ENCODE measurements around the gene TLE4.

GRCh38 chr9:79657891-79658290 lies 86.1 kb downstream of the TLE4 start:
- TF ChIP-seq, protein P1, sequence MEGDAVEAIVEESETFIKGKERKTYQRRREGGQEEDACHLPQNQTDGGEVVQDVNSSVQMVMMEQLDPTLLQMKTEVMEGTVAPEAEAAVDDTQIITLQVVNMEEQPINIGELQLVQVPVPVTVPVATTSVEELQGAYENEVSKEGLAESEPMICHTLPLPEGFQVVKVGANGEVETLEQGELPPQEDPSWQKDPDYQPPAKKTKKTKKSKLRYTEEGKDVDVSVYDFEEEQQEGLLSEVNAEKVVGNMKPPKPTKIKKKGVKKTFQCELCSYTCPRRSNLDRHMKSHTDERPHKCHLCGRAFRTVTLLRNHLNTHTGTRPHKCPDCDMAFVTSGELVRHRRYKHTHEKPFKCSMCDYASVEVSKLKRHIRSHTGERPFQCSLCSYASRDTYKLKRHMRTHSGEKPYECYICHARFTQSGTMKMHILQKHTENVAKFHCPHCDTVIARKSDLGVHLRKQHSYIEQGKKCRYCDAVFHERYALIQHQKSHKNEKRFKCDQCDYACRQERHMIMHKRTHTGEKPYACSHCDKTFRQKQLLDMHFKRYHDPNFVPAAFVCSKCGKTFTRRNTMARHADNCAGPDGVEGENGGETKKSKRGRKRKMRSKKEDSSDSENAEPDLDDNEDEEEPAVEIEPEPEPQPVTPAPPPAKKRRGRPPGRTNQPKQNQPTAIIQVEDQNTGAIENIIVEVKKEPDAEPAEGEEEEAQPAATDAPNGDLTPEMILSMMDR (IDR thresholded peaks at IDR 0.05; ENCODE audit: insufficient read depth, low read length, poor library complexity, severe bottlenecking), result no peak
- no peak for TF ChIP-seq EZH2phosphoT487 (conservative IDR thresholded peaks at IDR 0.05; ENCODE audit: low read length)

Data from SU-DHL-6 (cell line).